Ovary (tissue), 3 donors: Measurements from ENCODE around the gene SFXN1.

Experiments used
- EP300 ChIP-seq: sonication (generic); formaldehyde crosslinking; IDR thresholded peaks from one replicate; pipeline ENCODE4 v1.6.1; 2017; ENCODE audit warnings: antibody characterized with exemption
- POLR2A ChIP-seq: fragments of 450-650 bp; IDR thresholded peaks from one replicate; pipeline ENCODE4 v1.6.1; 2017; ENCODE audit warnings: antibody characterized with exemption, mild to moderate bottlenecking, moderate library complexity
- TF ChIP-seq, protein P1 (sequence below), 3 donors: fragments of 450-650 bp in 2 of 3; fragments of 200-600 bp in 1 of 3; IDR thresholded peaks; one replicate each; pipeline versions ENCODE4 v1.5.1 to v1.8.0; 2016 to 2022; ENCODE audit warnings: antibody characterized with exemption in 3 of 3, mild to moderate bottlenecking in 1 of 3
- donor health status: DM: no; HTN: no; CAD: no.

DNA sequence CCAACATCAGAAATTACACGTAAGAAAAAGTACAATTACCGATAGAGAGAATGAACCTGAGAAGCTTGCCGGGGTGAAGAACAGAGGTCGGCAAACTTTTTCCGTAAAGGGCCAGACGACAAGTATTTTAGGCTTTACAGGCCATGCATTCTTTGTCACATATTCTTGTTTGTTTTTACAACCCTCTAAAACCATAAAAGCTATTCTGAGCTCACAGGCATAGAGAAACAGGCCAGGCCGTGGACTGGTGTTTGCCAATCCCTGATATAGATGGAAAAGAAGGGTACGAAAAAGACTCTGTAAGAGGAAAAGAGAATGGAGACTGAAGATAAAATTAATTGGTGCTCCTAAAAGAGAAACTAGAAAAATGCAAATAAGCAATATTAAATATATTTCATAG is 15.4 kb downstream of the SFXN1 start:
- TF ChIP-seq POLR2A (no peak), EP300 (no peak)
- TF ChIP-seq, protein P1, sequence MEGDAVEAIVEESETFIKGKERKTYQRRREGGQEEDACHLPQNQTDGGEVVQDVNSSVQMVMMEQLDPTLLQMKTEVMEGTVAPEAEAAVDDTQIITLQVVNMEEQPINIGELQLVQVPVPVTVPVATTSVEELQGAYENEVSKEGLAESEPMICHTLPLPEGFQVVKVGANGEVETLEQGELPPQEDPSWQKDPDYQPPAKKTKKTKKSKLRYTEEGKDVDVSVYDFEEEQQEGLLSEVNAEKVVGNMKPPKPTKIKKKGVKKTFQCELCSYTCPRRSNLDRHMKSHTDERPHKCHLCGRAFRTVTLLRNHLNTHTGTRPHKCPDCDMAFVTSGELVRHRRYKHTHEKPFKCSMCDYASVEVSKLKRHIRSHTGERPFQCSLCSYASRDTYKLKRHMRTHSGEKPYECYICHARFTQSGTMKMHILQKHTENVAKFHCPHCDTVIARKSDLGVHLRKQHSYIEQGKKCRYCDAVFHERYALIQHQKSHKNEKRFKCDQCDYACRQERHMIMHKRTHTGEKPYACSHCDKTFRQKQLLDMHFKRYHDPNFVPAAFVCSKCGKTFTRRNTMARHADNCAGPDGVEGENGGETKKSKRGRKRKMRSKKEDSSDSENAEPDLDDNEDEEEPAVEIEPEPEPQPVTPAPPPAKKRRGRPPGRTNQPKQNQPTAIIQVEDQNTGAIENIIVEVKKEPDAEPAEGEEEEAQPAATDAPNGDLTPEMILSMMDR (IDR thresholded peaks at IDR 0.05), result no peak
